GM18858 (cell line): ENCODE measurements around the gene KDM6A.
"Not testable (repeated sequence)": the region's sequence is repeated elsewhere in the genome, so short reads cannot be mapped to it uniquely, and the experiment has no call there.

ENCODE experiments used
- ATAC-seq: cut with Tn5 transposase; IDR thresholded peaks from one replicate; pipeline ENCODE4 v1.9.1; 2021; ENCODE audit not compliant: unreplicated experiment

The KDM6A gene

DNA sequence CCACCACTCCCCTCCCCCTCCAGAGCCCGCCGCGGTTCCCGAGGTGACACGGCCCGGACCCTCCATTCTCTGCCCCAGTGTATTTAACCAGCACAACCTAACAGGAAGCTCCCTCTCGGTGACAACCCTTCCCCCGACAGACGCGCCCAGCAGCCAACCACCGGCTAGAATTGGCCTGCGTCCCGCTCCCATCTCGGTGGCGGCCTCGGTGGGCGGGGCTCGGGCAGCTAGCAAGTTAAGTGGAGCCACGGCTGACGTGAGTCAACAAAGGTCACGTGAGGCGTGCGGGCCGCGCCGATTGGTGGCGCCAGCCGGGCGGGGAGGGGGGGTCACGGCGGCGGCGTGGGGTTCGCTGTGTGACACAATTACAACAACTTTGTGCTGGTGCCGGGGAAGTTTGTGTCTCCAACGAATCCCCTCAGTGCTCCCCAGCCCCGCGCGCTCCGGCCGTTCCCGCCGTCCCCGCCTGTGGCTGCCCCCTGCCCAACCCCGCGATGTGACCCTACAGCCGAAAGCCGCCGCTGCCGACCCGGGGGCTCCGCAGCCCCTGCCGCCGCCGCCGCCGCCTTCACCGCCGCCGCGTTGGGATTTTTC lies at the start of gene KDM6A:
Gene KDM6A (plus strand): TSS at position 368 of the 594 bp plus-strand sequence. CDS start 364 bp downstream, outside the sequence.
- ATAC-seq = peak; percentile 86

DNA sequence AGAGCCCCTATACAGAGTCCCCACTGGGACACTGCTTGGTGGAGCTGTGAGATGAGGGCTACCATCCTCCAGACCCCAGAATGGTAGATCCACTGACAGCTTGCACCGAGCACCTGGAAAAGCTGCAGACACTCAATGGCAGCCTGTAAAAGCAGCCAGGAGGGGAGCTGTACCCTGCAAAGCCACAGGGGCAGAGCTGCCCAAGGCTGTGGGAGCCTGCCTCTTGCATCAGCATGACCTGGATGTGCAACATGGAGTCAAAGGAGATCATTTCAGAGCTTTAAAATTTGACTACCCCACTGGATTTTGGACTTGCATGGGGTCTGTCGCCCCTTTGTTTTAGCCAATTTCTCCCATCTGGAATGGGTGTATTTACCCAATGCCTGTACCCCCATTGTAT lies 49.8 kb upstream of the KDM6A start:
- not testable (repeated sequence) for ATAC-seq

DNA sequence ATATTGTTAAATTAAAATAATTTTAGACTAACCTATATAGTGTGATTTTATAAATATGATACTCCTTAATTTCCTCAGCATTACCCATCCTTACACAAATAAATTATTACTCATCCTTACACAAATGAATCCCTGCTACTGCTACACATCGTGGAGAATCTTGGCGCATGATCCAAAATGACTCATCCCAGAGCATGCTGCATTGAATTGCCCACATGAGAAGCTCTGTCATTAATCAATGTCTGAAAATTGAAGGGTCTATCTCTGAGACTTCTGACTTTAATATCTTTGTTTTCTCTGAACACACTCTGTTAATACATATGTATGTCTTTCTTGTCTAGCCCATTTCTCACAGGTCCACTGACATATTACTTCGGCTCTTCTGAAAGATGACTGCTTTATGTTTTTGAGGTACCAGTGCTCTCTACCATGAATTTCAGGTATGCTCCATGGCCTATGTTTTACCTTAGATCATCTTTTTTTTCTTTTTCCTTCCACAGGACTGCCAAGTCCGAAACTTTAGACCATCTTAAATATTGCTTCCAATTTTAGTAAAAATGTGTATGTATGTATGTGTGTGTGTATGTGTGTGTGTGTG lies 44.9 kb upstream of the KDM6A start:
- no peak for ATAC-seq

DNA sequence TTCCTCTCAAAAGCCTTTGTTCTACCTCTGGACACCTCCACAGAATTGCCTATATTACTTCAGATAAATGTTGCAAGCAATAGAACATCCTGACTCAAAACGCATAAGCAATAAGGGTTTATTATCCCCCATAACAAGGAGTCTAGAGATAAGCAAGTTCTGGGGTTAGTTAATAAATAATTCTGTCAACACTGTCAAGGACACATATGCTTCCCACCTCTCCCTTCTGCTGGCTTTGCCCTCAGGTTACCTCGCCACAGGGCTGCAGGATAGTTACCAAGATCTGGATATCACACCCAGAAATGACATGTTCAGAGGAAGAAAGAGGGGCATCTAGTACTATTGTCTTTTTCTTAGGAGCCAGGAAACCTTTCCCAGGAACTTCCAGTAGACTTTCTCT lies 43.2 kb upstream of the KDM6A start:
- no peak for ATAC-seq

DNA sequence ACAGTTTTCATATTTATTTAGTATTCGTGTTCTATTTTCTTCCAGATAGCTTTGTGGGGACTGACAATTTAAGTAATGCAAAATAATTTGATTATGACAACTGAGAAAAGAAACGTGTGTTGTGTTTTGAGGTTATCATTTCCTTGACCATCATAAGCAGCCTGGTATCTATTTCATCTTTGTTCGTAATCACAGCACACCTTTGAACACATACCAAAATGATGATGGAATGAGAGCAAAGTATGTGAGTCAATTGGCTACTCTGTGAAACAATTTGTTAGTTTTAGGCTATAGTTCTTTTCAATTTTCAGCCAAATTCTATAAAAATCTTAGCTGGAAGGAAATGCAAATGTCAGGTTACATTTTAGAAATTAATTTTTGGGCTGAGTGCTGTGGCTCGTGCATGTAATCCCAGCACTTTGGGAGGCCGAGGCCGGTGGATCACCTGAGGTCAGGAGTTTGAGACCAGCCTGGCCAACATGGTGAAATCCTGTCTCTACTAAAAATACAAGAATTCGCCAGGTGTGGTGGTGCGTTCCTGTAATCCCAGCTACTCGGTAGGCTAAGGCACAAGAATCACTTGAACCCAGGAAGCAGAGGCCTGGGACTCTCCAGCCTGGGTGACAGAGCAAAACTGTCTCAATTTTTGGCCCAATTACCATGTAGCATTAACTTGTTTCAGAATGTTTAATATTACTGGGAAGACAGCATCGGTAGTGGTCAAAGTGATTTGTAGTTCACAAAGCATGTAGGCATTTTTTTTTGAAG lies 30.3 kb upstream of the KDM6A start:
- ATAC-seq = no peak

DNA sequence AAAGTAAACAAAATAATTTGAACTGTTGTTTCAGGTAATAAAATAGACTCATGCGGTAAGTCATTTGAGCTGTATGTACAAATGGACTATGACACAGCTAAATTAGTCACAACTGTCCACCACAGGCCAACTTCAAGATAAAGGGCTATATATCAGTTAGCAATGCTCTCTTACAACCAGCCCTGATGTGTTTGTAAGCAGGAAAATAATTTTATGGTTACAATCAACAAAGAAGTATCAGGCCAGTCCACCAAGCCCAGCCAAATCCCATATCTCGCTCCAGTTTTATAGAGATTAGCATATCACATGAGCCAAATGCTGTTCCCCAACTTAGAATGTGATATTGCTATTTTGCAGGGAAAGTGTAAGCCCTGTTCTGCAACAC lies 29.7 kb upstream of the KDM6A start:
- no peak for ATAC-seq

DNA sequence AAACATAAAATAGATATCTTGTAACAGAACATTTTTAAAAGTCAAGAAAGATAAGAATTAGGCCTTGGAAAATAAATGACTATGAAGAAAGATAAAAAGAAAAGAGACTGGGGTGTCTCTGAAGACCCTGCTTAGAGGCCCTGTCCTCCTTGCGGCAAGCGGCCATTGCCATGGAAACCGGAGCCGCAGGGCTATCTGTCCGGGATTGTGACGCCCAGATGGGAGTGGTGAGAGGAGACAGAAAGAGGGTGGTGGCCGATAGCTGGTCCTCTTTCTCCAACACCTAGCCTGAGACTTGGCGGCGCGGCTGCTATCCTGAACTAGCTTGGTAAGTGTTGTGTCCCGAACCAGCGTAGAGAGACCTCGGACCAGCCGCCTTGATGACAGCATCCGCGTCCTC lies 29.2 kb upstream of the KDM6A start, which contains the start of gene DUSP21:
Gene DUSP21 (plus strand): TSS at position 269 of the 400 bp plus-strand sequence. CDS start 112 bp downstream, at position 381.
- no peak for ATAC-seq

DNA sequence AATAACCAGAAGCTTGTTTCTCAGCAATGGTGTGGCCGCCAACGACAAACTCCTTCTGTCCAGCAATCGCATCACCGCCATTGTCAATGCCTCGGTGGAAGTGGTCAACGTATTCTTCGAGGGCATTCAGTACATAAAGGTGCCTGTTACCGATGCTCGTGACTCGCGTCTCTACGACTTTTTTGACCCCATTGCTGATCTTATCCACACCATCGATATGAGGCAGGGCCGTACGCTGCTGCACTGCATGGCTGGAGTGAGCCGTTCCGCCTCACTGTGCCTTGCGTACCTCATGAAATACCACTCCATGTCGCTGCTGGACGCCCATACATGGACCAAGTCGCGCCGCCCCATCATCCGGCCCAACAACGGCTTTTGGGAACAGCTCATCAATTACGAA lies 28.8 kb upstream of the KDM6A start:
- ATAC-seq = no peak

DNA sequence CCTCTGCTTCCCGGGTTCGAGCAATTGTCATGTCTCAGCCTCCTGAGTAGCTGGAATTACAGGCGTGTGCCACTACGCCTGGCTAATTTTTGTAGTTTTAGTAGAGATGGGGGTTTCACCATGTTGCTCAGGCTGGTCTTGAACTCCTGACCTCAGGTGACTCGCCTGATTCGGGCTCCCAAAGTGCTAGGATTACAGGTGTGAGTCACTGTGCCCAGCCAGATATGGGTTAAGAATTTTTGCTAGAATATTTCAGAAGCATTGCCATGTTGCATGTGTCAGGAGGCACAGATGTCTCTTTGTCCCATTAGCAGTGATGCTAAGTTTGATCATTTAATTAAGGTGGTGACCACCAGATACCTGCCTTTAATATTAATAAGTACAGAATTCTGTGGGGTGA lies 22.1 kb upstream of the KDM6A start:
- ATAC-seq = not testable (repeated sequence)

DNA sequence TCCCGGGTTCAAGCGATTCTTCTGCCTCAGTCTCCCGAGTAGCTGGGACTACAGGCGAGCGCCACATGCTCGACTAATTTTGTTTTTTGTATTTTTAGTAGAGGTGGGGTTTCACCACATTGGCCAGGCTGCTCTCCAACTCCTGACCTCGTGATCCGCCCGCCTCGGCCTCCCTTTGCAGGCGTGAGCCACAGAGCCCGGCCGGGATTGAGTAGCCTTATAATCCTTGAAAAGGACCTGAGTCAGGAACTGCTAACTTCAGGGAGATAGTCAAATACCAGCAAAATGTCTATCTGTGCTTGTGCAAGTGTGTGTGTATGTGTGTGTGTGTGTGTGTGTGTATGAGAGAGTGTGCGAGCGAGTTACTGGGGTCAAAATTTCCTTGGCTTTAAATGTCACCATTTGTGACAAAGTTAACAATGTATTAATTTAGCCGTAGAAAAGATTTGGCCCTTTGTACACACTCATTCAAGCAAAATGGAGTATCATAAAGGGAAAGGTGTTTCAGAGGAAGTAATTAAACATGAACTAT lies 1.8 kb upstream of the KDM6A start:
- no peak for ATAC-seq

DNA sequence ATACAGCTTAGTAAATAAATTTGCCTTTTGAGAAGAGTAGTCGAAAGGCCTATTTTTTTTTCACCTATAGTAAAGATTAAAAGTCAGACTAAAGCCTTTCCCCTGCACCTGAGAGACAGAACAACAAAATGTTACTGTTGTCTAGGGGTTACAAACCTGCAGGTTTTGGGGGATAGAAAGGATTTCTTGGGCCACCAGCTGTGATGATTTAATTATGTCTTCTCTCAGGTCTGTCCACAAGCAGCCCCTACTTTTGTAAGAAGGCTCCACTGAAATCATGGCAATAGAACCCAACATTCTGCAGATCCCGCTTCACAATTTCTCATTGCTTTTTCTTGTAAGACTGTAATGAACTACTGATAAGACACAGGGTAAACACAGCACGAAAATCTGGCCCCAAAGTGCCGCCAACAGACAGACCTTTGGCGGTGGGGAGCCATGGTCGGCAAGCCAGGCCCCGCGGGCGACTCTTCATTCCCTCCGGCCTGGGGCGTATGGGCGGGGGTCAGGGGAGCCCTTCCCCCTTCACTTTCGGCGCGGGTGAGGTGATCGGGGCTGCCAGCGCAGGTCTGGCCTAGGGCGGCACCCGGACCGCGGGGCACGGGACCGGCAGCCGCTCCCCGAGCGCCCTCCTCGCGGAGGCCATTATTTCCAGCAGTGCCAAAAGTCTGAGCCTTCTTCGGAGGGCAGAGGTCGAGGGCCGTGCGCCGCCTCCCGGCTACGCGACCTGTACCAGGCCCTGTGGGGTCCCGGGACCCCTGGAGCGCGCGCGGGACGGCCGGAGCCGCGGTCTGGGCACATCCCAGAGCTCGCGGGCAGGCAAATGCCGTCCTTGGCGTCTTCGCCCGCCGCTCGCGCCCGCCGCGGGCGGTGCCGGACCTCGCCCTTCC lies 812 bp upstream of the KDM6A start:
- peak; percentile 16 for ATAC-seq

DNA sequence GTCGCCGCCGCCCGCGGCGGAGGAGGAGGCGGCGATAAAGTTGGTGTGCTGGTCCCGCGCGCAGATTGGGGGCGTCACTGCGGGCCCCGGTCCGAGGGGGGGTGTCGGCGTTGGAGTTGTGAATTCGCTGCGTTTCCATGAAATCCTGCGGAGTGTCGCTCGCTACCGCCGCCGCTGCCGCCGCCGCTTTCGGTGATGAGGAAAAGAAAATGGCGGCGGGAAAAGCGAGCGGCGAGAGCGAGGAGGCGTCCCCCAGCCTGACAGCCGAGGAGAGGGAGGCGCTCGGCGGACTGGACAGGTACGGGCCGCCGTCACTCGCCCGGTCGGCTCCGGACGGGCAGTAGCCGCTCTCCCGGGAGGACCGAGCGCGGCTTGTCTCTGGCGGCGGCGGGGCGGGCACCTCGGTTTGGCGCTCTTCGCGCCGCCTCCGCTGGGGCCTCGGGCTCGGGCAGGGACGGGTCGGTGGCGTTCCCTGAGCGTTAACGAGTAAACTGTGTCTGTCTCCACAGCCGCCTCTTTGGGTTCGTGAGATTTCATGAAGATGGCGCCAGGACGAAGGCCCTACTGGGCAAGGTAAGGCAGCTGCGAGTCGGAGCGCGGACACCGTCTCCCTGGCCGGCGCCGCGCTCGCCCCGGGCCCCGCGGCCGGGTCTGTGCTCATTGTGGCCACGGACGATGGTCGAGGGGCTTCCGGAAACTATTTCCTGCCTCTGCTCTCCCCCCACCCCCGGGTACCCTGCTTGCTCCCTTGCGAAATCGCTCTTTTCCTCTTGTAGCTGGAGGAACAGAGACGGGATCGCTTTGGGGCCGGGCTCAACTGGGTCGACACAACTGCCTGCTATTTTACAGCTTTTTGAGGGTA lies 658 bp downstream of the KDM6A start:
- no peak for ATAC-seq

DNA sequence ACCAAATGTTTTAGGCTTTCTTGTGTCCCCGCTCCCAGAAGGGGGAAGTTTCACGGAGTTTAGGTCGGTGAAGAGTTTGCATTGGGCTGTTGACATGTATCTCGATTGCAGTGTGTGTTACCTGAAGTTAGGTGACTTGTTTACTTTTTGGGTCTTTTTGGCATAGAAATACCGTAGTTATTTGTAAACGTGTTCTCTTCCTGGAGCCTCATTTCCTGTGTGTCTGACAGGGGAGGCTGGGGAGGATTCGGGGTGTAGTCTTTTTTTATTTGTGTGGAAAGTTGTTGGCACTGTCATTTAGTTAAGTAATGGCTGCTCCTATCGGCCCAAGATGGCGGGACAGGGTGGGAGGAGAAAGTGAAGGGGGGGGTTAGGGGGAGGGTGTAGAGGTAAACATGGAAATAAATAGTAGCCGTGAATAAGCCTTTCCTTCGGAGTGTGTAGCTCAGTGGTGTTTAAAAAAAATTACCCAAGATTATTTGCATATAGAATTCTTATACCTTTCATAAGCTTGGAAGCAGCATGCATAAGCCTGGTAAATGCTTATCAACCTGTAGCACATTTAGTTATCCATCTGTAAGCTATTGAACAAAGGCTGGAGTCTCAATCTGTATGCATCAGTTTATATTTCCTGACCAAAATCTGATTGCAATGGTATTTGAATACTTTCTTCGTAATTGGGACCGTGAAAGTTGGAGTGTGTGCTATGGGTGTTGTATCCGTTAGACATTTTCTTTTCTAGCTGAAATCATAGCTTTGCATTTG lies 1.6 kb downstream of the KDM6A start:
- no peak for ATAC-seq

DNA sequence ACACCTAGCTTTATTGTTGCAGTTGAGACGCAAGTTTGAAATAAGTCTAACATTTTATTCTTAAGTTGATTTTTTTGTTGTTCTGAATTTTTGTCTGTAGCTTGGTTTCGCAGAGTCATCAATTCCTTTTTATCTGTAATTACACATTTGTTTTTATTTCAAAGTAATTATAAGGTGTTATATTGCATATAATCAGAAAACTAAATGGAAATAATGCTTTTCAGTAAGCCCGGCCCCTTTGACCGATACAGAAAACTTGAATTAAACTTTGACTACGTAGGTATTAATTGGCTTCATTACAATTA lies 2.1 kb downstream of the KDM6A start:
- no peak for ATAC-seq

DNA sequence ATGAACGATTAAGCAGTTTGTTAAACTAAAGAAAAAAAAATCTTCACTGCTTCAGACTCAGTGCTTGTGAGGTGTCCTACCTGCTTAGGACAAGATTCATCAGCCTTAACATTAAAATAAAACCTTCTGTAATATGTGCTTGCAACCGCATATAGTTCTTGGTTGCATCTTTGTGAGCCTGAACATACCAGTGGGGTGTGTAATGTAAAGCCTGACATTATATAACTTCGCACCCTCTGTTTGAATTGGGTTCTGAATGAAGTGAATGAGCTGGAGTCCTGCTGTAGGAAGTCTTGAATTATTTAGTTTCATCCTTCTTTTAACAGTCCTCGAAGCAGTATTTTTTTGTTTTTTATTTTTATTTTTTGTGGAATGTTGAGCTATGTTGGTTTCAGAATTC lies 3.1 kb downstream of the KDM6A start:
- no peak for ATAC-seq

DNA sequence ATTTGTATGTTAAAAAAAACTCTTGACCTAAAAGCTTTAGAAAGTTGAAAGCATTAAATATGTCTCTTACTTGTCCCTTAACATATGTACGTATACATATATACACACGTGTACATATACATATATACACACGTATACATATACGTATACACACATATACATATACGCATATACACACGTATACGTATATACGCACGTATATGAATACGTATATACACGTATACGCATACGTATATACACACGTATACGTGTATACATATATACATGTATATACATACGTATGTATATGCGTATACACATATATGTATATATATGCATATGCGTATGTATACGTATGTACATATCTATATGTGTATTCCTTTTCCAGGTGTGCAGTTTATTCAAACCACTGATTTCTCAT lies 3.8 kb downstream of the KDM6A start:
- no peak for ATAC-seq

DNA sequence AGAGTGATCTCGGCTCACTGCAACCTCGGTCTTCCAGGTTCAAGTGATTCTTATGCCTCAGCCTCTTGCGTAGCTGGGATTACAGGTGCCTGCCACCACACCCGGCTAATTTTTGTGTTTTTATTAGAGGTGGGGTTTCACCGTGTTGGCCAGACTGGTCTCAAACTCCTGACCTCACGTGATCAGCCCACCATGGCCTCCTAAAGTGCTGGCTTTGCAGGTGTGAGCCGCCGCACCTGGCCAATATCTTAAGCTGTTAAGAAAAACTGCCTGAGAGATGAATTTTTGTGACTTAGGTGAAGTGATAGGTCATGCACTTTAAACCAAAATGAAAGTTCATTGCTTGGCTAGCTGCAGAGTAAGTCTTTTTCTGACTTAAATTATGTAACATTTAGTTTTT lies 5.8 kb downstream of the KDM6A start:
- no peak for ATAC-seq

DNA sequence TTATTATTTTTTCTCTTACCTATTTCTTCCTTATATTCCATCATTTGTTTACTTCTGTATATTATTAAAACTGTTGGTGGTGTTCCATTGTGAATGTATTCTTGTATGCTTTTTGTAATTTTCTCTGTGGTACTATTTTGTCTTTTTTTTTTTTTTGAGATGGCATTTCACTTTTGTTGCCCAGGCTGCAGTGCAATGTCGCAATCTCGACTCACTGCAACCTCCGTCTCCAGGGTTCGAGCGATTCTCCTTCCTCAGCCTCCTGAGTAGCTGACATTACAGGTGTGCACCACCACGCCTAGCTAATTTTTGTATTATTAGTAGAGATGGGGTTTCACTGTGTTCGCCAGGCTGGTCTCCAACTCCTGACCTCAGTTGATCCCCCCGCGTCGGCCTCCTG lies 8.6 kb downstream of the KDM6A start:
- ATAC-seq = no peak

DNA sequence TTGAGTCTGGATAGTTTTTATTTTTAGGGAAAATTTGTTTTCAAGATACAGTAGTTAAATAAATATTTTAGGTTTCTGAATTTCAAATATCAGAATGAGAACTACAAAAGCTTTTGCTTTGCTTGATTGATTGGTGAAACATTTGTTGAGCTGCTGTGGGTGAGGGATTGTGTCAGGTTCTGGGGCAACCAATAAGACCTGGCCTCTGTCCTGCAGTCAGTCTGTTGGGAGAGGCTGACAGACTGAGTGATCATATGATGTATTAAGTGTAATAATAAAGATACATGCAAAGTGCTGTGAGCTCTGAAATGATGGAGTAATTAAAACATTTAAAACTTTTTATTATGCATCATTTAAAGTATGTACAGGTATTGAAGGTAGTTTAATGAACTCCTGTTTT lies 9.6 kb downstream of the KDM6A start:
- no peak for ATAC-seq

DNA sequence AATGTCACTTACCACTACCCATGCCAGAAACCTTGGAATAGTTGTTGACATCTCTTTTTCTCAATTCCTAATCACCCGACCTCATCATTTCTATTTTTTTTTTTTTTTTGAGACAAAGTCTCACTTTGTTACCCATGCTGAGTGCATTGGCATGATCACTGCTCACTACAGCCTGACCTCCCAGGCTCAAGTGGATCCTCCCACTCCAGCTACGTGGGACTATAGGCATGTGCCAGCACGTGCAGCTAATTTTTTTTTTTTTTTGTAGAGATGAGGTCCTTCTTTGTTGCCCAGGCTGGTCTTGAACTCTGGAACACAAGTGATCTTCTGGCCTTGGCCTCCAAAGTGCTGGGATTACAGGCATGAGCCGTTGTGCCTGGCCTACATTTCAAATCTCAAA lies 12.0 kb downstream of the KDM6A start:
- no peak for ATAC-seq
